MM.1S (cell line): Measurements from ENCODE around the gene MS4A12.

ENCODE experiments used
- DNase-seq: peaks from one replicate; pipeline ENCODE4 v3.0.0-alpha.2; 2015
- H2AFZ ChIP-seq: fragments of 300-600 bp; sonication (generic); 2 replicates; pipeline ENCODE4 v1.6.0; 2016; ENCODE audit warnings: antibody characterized with exemption, low read length
- H3F3A ChIP-seq: fragments of 300-600 bp; sonication (generic); 2 replicates; pipeline ENCODE4 v1.6.1; 2016; ENCODE audit warnings: mild to moderate bottlenecking, antibody characterized with exemption, low read length, moderate library complexity, mixed read lengths; ENCODE audit not compliant: insufficient read depth
- H3K27ac ChIP-seq: fragments of 300-600 bp; sonication (generic); 2 replicates; pipeline ENCODE4 v1.5.1; 2016; ENCODE audit warnings: mild to moderate bottlenecking, low read length
- H3K27me3 ChIP-seq: fragments of 300-600 bp; sonication (generic); replicated peaks from 2 replicates; pipeline ENCODE4 v1.6.0; 2016; ENCODE audit warnings: low read length; ENCODE audit not compliant: insufficient read depth
- H3K36me3 ChIP-seq: fragments of 300-600 bp; sonication (generic); replicated peaks from 2 replicates; pipeline ENCODE4 v1.6.1; 2016; ENCODE audit warnings: mild to moderate bottlenecking, low read length, mixed read lengths; ENCODE audit not compliant: insufficient read depth
- H3K4me1 ChIP-seq: fragments of 300-600 bp; sonication (generic); 2 replicates; pipeline ENCODE4 v1.6.1; 2016; ENCODE audit warnings: low read length, mixed read lengths
- H3K4me2 ChIP-seq: fragments of 300-600 bp; sonication (generic); 2 replicates; pipeline ENCODE4 v1.6.0; 2016; ENCODE audit warnings: low read depth, low read length
- H3K4me3 ChIP-seq: fragments of 300-600 bp; sonication (generic); 2 replicates; pipeline ENCODE4 v1.5.1; 2016; ENCODE audit warnings: low read length, mixed read lengths
- H3K79me2 ChIP-seq: fragments of 300-600 bp; sonication (generic); 2 replicates; pipeline ENCODE4 v1.6.1; 2016; ENCODE audit warnings: mixed run types, low read length, mixed read lengths
- H3K9ac ChIP-seq: fragments of 300-600 bp; sonication (generic); 2 replicates; pipeline ENCODE4 v1.6.1; 2016; ENCODE audit warnings: low read length, mixed read lengths
- H3K9me2 ChIP-seq: fragments of 300-600 bp; sonication (generic); replicated peaks from 2 replicates; pipeline ENCODE4 v1.6.1; 2016; ENCODE audit warnings: mild to moderate bottlenecking, low read length, mixed read lengths; ENCODE audit not compliant: insufficient read depth
- H3K9me3 ChIP-seq: fragments of 300-600 bp; sonication (generic); replicated peaks from 2 replicates; pipeline ENCODE4 v1.6.1; 2016; ENCODE audit warnings: mild to moderate bottlenecking, low read length, mixed read lengths; ENCODE audit not compliant: insufficient read depth
- H4K20me1 ChIP-seq: fragments of 300-600 bp; sonication (generic); 2 replicates; pipeline ENCODE4 v1.6.1; 2016; ENCODE audit warnings: mild to moderate bottlenecking, low read length, moderate library complexity, mixed read lengths; ENCODE audit not compliant: insufficient read depth
- CTCF ChIP-seq: fragments of 300-600 bp; sonication (generic); IDR thresholded peaks from 2 replicates; pipeline ENCODE4 v1.5.1; 2016; ENCODE audit warnings: antibody characterized with exemption, low read length, mixed read lengths
- EZH2 ChIP-seq: fragments of 300-600 bp; sonication (generic); optimal IDR thresholded peaks from 2 replicates; pipeline ENCODE3; 2017; ENCODE audit warnings: low read depth, mild to moderate bottlenecking, antibody characterized with exemption, low read length, mixed read lengths
- EZH2phosphoT487 ChIP-seq: fragments of 300-600 bp; sonication (generic); IDR thresholded peaks from 2 replicates; pipeline ENCODE4 v1.6.1; 2018; ENCODE audit warnings: antibody characterized with exemption, low read length

The MS4A12 gene

DNA sequence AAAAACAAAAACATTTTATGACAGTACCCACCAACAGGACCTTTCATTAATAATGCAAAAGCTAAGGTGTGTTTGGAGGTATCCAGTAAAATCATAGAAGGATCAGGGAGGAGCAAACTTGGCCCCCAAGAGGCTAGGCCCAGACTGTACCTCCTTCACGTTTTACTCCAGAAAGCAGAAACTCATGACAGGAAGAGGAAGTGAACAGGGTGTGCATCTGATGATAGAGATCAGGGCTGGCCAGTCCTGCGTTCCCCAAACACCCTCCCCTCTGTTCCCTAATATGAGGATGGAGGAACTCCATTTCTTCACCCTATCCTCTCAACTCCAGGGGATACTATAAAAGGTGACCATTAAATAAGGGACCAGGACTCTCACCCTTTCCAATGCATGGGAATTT lies 10.2 kb upstream of the MS4A12 start:
- H3K9ac ChIP-seq = no peak overlapping the region
- H2AFZ ChIP-seq = peak overlapping the region; percentile 57
- no peak overlapping the region for H3K27ac ChIP-seq
- H4K20me1 ChIP-seq = no peaks in the 10 kb centered on the region
- H3K9me2 ChIP-seq = no peaks in the 10 kb centered on the region
- no peaks in the 10 kb centered on the region for H3K36me3 ChIP-seq
- H3K27me3 ChIP-seq = no peaks in the 10 kb centered on the region
- peaks cover 7% of the 10 kb centered on the region for H3F3A ChIP-seq
- no peaks in the 10 kb centered on the region for H3K9me3 ChIP-seq
- no peak overlapping the region for H3K4me3 ChIP-seq
- H3K79me2 ChIP-seq = no peaks in the 10 kb centered on the region
- H3K4me2 ChIP-seq = no peak overlapping the region
- TF ChIP-seq EZH2phosphoT487 = no peak
- TF ChIP-seq EZH2 = no peak
- no peak for TF ChIP-seq CTCF
- peaks cover 29% of the 10 kb centered on the region for H3K4me1 ChIP-seq
- no peak for DNase-seq

GRCh38 chr11:60485987-60486386 lies 6.6 kb upstream of the MS4A12 start:
- Histone ChIP-seq H3K9me3 (no peaks in the 10 kb centered on the region), H3K9me2 (no peaks in the 10 kb centered on the region), H3K4me1 (peaks cover 16% of the 10 kb centered on the region; the same call in 1 of the 2 replicates), H3K27me3 (no peaks in the 10 kb centered on the region), H3K4me2 (no peak overlapping the region), H3K9ac (no peak overlapping the region), H3K27ac (no peak overlapping the region), H3K79me2 (no peaks in the 10 kb centered on the region), H3F3A (no peaks in the 10 kb centered on the region), H3K4me3 (no peak overlapping the region), H2AFZ (0 out of 2 replicates have a peak overlapping the region, but pooled peaks have one; percentile 4), H3K36me3 (no peaks in the 10 kb centered on the region), H4K20me1 (no peaks in the 10 kb centered on the region)
- peak; percentile 90 for DNase-seq
- TF ChIP-seq EZH2phosphoT487 = no peak
- TF ChIP-seq CTCF = peak; percentile 97

DNA sequence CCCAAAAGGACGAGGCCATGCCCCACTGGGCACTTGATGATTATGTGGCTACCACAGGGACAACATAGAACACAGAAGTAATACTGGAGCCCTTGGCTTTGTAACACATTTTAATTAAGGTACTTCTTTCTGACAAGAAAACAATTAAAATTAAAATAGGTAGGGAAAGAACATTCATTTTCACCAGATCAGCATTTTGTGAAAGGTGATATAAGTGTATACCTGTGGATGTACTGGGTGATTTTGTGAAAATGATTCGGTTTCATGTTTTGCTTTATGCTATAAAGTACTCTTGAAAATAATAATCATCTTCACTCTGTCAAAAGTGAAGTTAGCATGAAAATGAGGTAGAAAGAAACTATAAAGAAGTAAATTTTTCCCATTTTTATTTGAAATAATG lies 876 bp downstream of the MS4A12 start:
- Histone ChIP-seq H3K4me2 (no peak overlapping the region), H3K79me2 (no peaks in the 10 kb centered on the region), H3K36me3 (no peaks in the 10 kb centered on the region), H3K9me3 (no peaks in the 10 kb centered on the region), H4K20me1 (no peaks in the 10 kb centered on the region), H3F3A (peaks cover 6% of the 10 kb centered on the region), H3K4me1 (peaks cover 19% of the 10 kb centered on the region), H3K9ac (no peak overlapping the region), H3K27ac (no peak overlapping the region), H3K4me3 (no peak overlapping the region), H2AFZ (no peak overlapping the region), H3K9me2 (no peaks in the 10 kb centered on the region), H3K27me3 (no peaks in the 10 kb centered on the region)
- DNase-seq = no peak
- no peak for TF ChIP-seq CTCF
- no peak for TF ChIP-seq EZH2
- TF ChIP-seq EZH2phosphoT487 = no peak
